Measurements from ENCODE around the gene NCOA7. TPM values are rescaled to one million over a fixed set of nuclear protein-coding genes. Genes with fewer than 3 reads are reported as not detected.

NCOA7 gene
- total and polyA plus RNA-seq, 2 of the 8 experiments (the other 6 are each of a cell fraction or from before 2014, with no cell fraction given) = 2.6 to 10.7 TPM

DNA sequence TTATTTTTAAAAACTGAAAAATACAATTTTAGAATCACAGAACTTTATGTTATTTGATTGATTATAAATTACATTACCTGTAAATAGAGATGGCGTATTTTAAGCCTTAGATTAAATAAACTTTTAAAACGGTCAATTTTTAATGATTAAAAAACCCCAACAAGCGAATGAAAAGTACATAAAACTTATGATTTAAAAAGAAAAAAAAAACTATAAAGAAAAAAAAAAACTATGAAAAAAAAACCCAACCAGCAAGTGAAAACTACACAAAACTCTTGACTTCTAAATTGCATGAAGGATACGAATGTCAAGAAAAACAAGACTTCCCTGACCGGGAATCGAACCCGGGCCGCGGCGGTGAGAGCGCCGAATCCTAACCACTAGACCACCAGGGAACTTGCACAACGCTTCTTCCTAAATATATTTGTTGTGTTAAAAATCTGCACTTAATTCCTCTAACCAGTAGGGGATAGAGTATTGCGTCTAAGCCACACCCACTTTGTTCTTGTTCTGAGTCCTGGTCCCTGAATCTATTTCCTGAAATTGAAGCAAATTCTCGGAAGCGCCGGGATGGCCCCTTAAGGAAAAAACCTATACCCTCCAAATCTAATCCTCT lies 10.7 kb upstream of the NCOA7 start (continued):
- TF ChIP-seq, protein P1, sequence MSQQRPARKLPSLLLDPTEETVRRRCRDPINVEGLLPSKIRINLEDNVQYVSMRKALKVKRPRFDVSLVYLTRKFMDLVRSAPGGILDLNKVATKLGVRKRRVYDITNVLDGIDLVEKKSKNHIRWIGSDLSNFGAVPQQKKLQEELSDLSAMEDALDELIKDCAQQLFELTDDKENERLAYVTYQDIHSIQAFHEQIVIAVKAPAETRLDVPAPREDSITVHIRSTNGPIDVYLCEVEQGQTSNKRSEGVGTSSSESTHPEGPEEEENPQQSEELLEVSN (IDR thresholded peaks at IDR 0.05) = no peak
- TF ChIP-seq SIN3A (conservative IDR thresholded peaks at IDR 0.05 in 1 of 2, IDR thresholded peaks at IDR 0.05 in 1 of 2; ENCODE audit: low read depth in 1 of 2, low read length in 2 of 2) (0 out of 4 replicates have a peak, but pooled peaks of 1 of the 2 experiments have one; percentile 20), NRF1 (IDR thresholded peaks at IDR 0.05; ENCODE audit: low read depth, low read length) (no peak; the same call in 1 of the 2 replicates), CREB1 (IDR thresholded peaks at IDR 0.05) (peak; percentile 41; the same call in 1 of the 2 replicates), CEBPB (IDR thresholded peaks at IDR 0.05; ENCODE audit: low read depth, low read length) (peak; percentile 95), TBP (IDR thresholded peaks at IDR 0.05; ENCODE audit: low read depth, low read length) (peak; percentile 100)
- TF ChIP-seq, protein P2, sequence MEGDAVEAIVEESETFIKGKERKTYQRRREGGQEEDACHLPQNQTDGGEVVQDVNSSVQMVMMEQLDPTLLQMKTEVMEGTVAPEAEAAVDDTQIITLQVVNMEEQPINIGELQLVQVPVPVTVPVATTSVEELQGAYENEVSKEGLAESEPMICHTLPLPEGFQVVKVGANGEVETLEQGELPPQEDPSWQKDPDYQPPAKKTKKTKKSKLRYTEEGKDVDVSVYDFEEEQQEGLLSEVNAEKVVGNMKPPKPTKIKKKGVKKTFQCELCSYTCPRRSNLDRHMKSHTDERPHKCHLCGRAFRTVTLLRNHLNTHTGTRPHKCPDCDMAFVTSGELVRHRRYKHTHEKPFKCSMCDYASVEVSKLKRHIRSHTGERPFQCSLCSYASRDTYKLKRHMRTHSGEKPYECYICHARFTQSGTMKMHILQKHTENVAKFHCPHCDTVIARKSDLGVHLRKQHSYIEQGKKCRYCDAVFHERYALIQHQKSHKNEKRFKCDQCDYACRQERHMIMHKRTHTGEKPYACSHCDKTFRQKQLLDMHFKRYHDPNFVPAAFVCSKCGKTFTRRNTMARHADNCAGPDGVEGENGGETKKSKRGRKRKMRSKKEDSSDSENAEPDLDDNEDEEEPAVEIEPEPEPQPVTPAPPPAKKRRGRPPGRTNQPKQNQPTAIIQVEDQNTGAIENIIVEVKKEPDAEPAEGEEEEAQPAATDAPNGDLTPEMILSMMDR (IDR thresholded peaks at IDR 0.05; ENCODE audit: control extremely low read depth in 1 of 3, insufficient read depth in 1 of 3, low read depth in 1 of 3, low read length in 3 of 3) = peak in 2 of 3 experiments; percentile 5 to 11; a peak in 1 of 4 replicates
